ENCODE measurements around the gene CABP4.

- TF ChIP-seq EP300 (IDR thresholded peaks at IDR 0.05; ENCODE audit: borderline replicate concordance in 1 of 2, control insufficient read depth in 1 of 2, low read depth in 2 of 2, low read length in 2 of 2) (no peak), TARDBP (IDR thresholded peaks at IDR 0.05; ENCODE audit: borderline replicate concordance) (no peak), CTCF (IDR thresholded peaks at IDR 0.05 in 2 of 3, conservative IDR thresholded peaks at IDR 0.05 in 1 of 3; ENCODE audit: control insufficient read depth in 2 of 3, extremely low read depth in 1 of 3, insufficient read depth in 1 of 3, low read depth in 3 of 3, low read length in 3 of 3) (no peak), E2F4 (IDR thresholded peaks at IDR 0.05; ENCODE audit: low read depth, low read length) (no peak), ZNF274 (IDR thresholded peaks at IDR 0.05; ENCODE audit: insufficient read depth, insufficient read length) (no peak), YY1 (IDR thresholded peaks at IDR 0.05; ENCODE audit: low read depth, low read length) (no peak)
- TF ChIP-seq, protein P1, sequence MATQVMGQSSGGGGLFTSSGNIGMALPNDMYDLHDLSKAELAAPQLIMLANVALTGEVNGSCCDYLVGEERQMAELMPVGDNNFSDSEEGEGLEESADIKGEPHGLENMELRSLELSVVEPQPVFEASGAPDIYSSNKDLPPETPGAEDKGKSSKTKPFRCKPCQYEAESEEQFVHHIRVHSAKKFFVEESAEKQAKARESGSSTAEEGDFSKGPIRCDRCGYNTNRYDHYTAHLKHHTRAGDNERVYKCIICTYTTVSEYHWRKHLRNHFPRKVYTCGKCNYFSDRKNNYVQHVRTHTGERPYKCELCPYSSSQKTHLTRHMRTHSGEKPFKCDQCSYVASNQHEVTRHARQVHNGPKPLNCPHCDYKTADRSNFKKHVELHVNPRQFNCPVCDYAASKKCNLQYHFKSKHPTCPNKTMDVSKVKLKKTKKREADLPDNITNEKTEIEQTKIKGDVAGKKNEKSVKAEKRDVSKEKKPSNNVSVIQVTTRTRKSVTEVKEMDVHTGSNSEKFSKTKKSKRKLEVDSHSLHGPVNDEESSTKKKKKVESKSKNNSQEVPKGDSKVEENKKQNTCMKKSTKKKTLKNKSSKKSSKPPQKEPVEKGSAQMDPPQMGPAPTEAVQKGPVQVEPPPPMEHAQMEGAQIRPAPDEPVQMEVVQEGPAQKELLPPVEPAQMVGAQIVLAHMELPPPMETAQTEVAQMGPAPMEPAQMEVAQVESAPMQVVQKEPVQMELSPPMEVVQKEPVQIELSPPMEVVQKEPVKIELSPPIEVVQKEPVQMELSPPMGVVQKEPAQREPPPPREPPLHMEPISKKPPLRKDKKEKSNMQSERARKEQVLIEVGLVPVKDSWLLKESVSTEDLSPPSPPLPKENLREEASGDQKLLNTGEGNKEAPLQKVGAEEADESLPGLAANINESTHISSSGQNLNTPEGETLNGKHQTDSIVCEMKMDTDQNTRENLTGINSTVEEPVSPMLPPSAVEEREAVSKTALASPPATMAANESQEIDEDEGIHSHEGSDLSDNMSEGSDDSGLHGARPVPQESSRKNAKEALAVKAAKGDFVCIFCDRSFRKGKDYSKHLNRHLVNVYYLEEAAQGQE (IDR thresholded peaks at IDR 0.05; ENCODE audit: low read depth, low read length), result no peak
Measured at GRCh38 chr11:67463680-67464410, 8.7 kb downstream of the CABP4 start.

Measured in GM12878 (cell line).